Activated T-cell treated with anti-CD3 and anti-CD28 coated beads for 48 hours (primary cell): ENCODE measurements around the gene DAG1.

Experiments used
- DNase-seq: peaks from one replicate; pipeline ENCODE4 v3.0.0-alpha.2; 2020; ENCODE audit warnings: low read depth

The DAG1 gene

DNA sequence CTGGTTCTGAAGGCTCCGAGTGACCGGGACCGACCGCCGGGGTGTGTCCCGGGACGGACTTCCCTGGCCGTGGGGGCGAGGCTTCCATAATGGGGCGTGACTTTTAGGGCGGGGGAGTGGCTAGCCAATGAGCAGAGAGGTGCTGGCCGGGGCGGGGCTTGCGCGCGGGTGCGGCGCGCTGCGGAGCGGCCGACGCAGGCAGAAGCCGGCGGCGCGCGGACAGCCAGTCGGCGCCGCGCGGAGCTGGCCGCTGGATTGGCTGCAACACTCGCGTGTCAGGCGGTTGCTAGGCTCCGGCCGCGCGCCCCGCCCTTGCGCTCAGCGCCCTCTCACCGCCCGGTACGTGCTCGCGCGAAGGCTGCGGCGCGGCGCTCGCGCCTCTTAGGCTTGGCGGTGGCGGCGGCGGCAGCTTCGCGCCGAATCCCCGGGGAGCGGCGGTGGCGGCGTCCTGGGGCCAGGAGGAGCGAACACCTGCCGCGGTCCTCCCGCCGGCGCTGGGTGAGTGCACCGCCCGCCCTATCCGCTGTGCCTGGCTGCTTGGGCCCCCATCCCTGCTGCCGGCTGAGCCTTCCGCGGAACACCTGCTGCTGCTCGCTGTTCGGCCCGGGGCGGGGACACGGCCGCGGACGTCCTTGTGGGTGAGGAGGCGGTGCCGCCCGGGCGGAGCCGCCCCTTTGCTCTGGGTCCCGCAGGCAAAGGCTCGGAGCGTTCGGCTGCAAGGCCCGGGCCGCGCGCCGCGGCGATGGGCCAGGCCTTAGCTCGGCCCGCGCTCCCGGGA is at the start of gene DAG1:
DAG1 (plus strand) TSS at position 332 of the 778 bp plus-strand sequence. CDS start 40,268 bp downstream, outside the sequence.
- DNase-seq, result peak; percentile 98

- DNase-seq, result no peak
Measured at GRCh38 chr3:49421890-49422378, 48.1 kb upstream of the DAG1 start.

DNA sequence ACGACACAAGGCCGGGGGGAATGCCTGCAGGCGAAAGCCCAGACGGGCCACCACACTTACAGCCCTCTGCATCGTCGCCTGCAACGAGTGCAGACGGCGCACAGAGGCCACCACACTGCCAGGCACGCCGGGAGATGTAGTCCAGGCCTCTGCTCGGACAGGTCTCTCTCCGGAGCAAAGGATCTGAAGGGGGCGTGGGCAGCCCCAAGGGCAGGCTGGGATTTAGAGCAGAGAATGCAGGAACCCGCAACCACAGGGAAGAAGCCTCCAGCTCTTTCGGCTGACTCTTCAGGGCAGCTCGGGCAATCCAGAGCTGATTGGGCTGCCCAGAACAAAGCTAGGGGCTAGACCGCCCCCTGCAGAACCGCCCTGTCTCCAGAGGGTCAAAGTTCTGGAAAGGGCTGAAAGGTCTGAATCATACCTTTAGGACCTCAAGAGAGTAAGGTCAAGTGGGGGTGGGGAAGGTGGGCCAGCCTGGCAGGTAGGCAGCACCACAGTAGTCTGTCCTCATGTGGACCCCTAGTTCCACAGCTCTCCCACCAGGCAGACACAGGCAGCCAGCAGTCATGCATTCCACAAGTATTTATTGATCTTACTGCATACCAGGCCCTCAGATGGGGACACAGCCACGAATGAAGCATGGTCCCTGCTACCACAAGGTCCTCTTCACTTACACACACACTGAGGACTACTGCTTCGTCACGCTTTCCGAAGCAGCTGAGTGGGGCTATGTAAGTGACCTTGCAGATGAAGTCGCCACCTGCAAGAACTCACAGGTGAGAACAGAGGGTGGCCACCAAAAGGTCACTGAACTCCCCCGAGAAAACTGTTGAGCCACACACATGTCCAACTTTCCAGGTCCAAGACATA is 47.5 kb upstream of the DAG1 start, which contains the start of gene AMT:
AMT (minus strand) TSS at position 95 of the 870 bp plus-strand sequence; CDS start at position 72, 23 bp downstream.
- no peak for DNase-seq

DNA sequence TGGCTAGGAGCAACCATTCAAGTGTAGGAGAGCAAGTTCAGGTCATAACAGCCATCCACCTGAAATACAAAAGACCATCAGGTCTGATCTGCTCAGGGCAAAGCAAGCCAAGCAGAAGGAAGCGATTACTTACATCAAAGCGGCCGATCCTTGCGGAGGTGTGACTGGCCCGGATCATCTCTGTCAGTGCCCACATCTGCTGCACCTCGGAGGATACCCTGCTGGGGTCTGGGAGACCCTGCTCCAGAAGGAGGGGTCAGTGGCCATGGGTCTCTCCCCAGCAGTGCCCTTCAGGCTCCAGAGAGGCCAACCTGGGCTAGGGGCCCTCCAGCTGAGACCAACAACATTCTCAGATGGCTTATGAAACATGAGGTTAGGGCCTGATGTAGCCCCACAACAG is 45.3 kb upstream of the DAG1 start:
- DNase-seq, result no peak

DNA sequence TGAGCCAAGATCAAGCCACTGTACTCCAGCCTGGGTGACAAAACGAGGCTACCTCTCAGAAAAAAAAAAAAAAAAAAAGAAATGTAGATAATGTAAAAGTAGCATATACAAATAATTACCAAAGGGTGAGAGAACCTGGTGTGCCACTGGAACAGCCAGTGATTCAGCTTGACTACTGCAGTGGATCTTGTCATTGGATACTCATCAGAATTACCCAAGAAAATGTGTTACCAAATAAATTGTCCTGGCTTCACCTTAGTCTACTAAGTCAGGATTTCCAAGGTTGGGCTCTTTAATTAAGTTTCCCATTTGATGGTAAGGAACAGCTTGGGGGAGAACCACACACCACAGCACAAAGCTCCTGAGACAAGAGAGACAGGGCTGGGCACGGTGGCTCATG is 42.5 kb upstream of the DAG1 start:
- DNase-seq, result no peak

DNA sequence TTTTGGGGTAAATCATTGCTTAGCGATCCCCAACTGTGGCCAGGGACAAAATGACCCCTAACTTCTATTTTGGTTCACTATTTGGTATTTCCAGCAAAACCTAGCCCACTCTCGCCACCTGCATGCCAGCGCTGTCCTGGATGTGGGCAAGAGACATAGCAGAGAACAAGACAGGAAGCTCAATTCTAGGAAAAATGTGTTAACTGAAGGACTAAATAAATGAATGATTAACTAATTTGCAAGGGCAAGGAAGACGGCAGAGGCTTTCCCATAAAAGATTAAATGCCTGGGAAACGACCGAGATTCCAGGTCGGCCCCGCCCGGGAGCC is 41.4 kb upstream of the DAG1 start:
- no peak for DNase-seq

GRCh38 chr3:49434731-49435130 is 35.3 kb upstream of the DAG1 start:
- no peak for DNase-seq

DNA sequence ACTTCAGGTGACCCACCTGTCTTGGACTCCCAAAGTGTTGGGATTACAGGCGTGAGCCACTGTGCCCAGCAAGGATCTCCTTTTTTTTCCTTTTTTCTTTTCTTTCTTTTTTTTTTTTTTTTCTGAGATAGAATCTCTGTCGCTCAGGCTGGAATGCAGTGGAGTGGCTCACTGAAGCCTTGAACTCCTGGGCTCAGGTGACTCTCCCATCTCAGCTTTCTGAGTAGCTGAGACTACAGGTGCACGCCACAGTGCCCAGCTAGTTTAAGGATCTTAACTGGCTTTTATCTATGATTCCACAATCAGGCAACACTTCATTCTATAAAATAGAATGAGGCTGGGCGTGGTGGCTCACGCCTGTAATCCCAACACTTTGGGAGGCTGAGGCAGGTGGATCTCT is 24.7 kb upstream of the DAG1 start:
- no peak for DNase-seq

DNA sequence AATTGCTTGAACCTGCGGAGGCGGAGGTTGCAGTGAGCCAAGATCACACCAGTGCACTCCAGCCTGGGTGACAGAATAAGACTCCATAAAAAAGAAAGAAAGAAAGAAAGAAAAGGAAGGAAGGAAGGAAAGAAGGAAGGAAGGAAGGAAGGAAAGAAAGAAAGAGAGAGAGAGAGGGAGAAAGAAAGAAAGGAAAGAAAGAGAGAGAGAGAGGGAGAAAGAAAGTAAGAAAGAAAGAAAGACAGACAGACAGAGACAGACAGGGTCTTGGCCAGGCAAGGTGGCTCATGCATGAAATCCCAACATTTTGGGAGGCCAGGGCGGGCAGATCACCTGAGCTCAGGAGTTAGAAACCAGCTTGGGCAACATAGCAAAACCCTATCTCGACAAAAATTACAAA is 16.4 kb upstream of the DAG1 start:
- DNase-seq, result no peak

DNA sequence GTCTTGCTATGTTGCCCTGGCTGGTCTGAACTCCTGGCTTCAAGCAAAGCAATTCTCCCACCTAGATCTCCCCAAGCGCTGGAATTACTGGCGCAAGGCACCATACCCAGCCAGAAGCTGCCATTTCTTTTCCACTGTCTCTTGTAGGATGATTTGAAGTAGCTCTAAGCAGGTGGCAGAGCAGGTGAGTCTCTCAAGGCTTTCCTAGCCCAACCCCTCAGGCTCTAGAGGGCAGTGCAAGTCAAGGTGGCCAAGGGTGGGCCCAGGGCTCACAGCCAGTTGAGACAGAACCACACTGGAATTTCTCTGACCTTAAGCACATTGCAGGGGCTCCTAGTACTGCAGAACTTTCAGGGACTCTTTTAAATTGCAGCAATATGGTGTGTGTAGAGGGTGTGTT is 15.6 kb upstream of the DAG1 start:
- no peak for DNase-seq

DNA sequence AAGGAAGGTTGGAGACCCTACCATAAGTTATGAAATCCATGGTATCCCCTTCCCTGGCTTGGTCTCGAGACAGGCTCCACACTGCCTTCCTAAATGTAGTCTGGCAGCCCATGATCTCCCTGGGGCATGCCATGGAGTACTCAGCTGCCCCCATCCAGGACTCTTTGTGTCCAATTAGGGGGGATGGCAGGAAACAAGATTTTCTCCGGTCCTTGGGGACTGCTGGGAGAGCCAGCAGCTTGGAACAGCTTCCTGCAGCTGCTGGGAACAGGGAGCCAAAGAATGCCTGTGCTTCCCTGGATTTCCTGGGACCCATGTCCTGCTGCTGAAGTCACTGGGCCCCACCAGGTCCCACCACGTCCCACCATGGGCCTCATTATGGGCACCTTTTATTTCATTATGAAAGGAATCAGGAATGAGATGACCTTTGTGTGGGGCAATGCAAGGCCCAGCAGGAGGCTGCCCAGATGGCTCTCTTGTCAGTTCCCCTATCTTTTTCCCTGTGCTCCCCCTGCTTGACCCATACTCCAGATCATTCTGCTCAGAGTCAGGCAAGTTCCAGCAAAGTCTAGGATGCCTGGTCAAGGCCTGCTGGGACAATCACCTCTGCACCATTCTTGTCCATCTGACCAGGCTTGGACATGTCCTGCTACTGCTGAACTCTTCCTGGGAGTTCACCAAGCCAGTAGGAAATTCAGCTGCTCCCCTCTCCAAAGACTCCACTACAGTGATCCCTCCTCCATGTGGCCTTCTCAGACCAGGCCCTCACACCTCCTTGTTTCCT is 15.0 kb upstream of the DAG1 start:
- no peak for DNase-seq

- DNase-seq, result no peak
Measured at GRCh38 chr3:49456466-49456865, 13.6 kb upstream of the DAG1 start.

- no peak for DNase-seq
Measured at GRCh38 chr3:49460188-49460890, 9.7 kb upstream of the DAG1 start.

GRCh38 chr3:49460956-49461355 is 9.1 kb upstream of the DAG1 start:
- DNase-seq, result no peak

GRCh38 chr3:49461443-49462171 is 8.5 kb upstream of the DAG1 start:
- no peak for DNase-seq

- no peak for DNase-seq
Measured at GRCh38 chr3:49462222-49462621, 7.8 kb upstream of the DAG1 start.

- no peak for DNase-seq
Measured at GRCh38 chr3:49465270-49466034, 4.6 kb upstream of the DAG1 start.

GRCh38 chr3:49466085-49466484 is 4.0 kb upstream of the DAG1 start:
- DNase-seq, result no peak

DNA sequence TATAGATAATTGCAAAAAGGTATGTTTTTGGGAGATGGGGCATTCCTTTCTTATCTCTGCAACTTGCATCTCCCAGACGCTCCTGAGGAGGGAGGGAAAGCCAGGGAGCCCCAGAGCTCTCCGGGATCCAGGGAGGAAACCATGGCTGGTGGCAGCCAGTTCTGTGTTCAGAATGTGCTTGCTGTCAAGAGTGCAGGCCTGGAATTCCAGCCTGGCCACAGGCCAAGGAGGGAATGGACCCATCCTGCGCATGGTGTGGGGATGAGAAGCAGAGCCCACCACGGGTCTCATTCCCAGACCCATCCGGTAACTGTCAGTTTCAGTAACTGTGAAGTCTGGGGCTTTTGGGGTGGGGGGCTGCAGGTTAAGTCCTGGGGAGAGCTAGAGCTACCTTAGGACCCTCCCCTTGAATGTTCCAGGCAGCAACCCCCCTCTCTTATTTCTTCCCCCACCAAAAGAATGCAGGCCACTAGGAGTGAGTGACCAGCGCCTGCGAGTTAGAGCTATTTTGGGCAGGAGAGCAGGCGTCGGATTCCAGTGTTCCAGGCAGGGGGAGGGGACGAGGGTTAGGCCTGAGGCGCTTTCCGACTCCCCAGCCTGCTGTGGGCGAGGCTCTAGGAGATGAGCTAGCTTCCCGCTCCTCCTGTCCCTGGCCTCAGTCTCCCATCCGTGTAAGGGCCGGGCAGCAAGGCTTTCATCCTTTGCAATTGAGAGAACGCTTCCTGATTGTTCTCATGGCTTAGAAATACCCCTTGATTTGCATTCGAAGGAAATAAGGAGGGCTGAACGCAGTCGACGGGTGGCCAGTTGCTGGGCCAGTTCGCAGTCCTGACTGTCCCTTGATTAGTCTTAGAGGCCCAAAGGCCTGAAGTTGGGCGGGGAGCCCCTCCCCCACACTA is 781 bp upstream of the DAG1 start:
- DNase-seq, result no peak
